GM21619 (cell line): Measurements from ENCODE around the gene PGPEP1.

Source experiments
- ATAC-seq: cut with Tn5 transposase; IDR thresholded peaks from one replicate; pipeline ENCODE4 v1.9.1; 2021; ENCODE audit not compliant: unreplicated experiment

PGPEP1 gene, protein sequence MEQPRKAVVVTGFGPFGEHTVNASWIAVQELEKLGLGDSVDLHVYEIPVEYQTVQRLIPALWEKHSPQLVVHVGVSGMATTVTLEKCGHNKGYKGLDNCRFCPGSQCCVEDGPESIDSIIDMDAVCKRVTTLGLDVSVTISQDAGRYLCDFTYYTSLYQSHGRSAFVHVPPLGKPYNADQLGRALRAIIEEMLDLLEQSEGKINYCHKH

GRCh38 chr19:18340190-18340989 is at the start of gene PGPEP1:
Gene PGPEP1, plus strand, starts transcription at chr19:18340598. Its CDS starts 84 bp downstream, at chr19:18340682.
- ATAC-seq, result peak; percentile 62

DNA sequence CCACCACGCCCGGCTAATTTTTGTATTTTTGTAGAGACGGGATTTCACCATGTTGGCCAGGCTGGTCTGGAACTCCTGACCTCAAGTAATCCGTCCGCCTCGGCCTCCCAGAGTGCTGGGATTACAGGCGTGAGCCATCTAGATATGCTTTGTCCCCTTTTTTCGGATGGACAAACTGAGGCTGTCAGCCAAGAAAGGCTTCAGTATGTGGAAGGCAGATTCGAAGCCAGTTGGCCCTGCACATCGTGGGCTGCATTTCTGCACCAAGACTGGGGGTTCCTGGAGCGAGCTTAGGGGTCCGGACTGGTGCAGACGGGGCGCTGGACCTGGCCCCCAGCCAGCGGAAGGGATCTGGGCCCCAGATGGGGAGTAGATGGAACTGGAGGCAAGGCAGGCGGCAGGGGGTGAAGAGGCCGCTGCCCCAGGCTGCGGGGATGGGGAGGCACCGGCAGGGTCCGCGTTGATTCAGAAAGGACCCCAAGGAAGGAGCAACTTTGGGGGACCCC is 49.3 kb upstream of the PGPEP1 start:
- no peak for ATAC-seq

GRCh38 chr19:18291590-18292461 is 48.6 kb upstream of the PGPEP1 start:
- ATAC-seq, result no peak

- ATAC-seq, result no peak
Observed at GRCh38 chr19:18292462-18292809, 48.0 kb upstream of the PGPEP1 start.

DNA sequence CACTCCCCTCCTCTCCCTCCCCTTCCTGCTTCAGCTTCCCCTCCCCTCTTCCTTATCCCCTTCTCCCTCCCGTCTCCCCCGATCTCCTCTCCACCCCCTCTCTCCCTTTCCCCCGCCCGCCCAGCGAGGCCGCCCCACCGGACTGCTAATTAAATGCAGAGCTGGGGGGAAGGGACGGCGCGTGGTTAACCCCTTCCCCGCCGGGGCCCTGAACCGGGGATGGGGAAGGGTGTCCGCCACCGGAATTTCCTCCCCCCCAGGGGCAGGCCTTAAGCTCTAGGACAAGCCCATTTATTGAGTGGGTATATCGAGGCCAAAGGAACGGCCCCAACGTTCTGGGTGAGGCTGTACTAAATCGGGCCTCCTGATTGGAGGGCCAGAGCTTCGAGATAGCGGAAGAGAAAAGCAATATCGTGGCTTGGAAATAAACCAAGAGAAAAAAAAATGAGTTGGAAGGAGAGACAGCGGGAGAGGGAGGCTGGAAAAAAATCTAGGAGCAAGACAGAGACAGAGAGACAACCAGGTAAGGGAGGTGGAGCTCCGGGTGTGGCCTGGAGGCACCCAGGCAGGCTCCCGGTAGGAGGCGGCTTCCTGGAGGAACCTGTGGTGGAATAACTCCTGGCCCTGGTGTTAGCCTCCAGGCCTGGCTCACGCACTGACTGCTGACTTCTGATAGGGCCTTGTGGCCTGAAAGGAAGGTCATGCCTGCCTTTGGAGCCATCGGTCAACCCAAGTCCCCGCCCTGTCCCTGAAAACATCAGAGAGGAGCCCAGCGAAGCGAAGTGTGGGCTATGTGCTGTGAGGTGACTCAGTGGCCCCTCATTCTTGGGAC is 47.4 kb upstream of the PGPEP1 start:
- ATAC-seq, result no peak

GRCh38 chr19:18293642-18294466 is 46.5 kb upstream of the PGPEP1 start:
- ATAC-seq, result no peak

- ATAC-seq, result no peak
Observed at GRCh38 chr19:18294467-18294864, 45.9 kb upstream of the PGPEP1 start.

DNA sequence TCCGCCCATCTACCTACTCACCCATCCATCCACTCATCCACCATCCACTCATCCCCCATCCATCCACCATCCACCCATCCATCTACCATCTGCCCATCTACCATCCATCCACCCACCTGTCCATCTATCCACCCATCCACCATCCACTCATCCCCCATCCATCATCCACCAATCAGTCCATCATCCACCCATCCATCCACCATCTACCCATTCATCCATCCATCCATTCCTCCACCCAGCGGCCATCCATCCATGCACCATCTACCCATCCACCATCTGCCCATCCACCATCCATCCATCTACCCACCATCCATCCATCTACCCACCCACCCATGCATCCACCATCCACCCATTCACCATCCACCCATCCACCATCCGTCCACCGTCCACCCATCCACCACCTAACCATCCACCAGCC is 45.4 kb upstream of the PGPEP1 start:
- ATAC-seq, result no peak

- no peak for ATAC-seq
Observed at GRCh38 chr19:18297308-18297707, 43.1 kb upstream of the PGPEP1 start.

DNA sequence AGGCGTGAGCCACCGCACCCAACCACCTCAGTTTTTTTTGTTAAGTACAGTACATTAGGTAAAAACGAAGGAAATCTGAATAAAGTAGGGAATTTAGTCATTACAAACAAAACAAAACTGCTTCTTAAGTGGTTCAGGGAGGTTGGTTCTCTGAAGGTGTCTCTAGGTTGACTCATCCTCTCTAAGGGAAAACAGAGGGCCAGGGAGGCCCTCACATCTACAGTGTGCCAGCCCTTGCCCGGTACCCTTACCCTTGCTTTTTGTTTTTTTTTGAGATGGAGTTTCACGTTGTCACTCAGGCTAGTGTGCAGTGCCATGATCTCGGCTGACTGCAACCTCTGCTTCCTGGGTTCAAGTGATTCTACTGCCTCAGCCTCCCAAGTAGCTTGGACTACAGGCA is 41.8 kb upstream of the PGPEP1 start:
- no peak for ATAC-seq

GRCh38 chr19:18299654-18300053 is 40.7 kb upstream of the PGPEP1 start:
- ATAC-seq, result no peak

DNA sequence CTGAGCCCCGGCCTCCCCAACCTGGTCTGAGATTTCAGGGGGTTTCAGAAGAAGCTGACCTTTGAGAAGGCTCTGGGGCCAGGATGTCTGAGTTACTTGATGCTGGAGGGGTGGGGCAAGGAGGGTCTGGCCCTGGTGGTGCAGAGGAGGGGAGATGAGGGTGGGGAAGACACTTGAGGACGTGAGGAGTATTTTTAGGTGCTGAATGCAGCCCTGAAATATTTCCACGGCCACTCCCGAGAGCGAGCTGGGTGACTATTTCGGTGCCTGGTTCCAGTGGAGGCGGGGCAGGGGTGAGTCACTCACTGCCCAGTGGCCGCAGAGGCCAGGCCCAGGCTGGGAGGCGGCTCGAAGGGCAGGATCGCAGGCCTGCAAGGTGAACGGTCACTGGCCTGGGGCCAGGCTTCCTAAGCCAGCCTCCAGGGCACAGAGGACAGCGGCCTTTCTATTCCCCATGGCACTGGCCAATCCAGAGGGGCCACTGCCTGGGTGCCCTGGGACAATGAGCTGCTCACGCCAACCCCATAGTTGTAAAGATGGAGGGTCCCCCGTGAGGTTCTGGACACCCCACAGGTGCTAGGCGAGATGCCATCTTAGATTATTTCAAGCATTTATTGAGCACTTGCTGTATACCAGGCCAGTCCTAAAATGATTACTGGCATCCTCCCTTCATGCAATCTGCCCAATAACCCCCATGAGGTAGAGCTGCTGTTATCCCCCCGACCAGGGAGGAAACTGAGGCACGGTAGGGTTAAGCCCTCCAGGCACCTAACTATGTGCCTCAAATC is 39.3 kb upstream of the PGPEP1 start:
- ATAC-seq, result no peak

- no peak for ATAC-seq
Observed at GRCh38 chr19:18301718-18302111, 38.7 kb upstream of the PGPEP1 start.

GRCh38 chr19:18304208-18304457 is 36.3 kb upstream of the PGPEP1 start:
- ATAC-seq, result no peak

DNA sequence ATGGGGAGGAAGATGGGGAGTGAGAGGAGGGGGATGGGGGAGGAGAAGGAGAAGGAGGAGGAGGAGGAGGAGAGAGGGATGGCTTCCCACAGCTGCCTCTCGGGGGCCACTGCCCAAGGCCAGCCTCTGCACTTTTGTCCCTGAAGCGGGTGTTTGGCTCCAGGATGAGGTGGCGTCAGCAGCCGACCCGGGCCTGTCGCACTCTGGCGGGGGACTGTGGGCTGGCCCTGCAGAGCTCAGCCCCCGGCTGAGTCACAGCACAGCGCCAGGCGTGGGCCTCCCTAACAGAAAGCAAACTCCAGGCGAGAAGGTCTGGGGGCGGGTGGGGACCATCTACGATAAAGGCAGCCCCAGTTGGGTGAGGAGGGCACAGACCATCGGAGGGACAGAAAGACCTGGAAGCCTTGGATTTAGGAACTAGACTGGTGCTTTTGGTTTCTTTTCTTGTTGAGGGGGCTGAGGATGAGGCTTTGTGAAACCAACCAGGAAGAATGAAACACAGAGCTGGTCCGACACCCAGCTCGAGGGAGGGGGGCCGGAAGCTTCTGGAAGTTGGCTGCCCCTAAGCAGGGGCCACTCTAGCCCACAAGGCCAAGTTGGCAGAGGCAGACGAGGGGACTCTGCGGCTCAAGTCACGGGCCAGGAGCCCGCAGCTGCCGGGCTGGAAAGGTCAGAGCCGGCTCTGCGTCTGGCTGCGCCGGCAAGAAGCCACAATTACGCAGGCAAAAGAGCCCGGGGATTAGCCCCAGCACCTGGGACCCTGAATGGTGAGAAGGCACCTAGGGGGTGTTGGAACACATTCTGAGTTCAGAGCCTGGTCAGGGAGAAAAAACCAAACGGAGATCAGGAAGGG is 35.7 kb upstream of the PGPEP1 start:
- no peak for ATAC-seq

DNA sequence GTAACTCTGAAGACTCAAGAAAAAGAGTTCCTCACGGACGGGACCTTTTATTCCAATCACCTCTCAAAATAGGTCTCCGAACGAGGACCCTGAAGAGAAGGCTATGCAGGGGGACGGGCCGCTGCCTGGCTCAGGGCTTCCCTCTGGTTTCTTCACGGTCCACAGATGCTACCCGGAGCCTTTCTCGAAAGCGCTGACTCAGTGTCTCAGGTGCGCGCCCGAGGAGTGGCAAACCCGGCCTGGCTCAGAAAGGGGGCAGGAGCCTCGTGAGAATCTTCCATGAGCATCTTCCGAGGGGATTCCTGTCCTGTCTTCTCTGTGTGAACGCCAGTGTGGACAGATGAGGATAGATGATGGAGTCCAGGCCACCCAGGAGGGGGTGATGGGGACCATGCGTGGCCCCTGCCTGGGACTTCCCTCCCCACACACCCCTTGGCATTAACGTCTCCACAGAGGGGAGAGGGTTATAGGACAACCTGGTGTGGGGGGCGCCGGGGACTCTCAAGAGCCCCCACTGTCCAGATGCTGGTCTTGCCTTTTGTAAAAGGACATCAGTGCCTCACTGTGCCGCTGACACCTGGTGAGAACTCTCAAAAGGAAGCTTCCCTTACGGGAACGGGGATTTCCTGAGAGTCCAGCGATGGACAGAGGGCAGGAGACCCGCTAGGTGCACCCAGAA is 34.0 kb upstream of the PGPEP1 start:
- no peak for ATAC-seq

DNA sequence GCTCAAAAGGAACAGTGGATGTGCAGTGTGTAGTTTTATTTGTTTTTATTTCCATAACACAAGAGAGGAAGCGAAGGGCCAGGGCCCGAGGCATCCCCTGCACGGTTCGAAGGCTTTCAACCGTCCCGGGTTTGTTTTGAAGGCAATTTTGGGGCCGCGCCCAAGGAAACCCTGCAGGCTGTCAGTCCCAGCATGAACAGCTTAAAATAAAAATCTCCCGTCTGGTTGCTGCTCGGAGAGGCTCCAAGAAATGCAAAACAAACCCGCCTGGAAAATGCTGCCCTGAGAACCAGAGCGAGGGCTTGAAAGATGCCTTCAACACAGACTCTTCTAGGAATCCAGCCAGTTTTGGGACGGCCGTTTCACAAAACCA is 33.5 kb upstream of the PGPEP1 start:
- ATAC-seq, result no peak

GRCh38 chr19:18307271-18307681 is 33.1 kb upstream of the PGPEP1 start:
- no peak for ATAC-seq
